PC-9 (cell line): ENCODE results near the gene EXOC7. TPM values are rescaled to one million over a fixed set of nuclear protein-coding genes. Genes with fewer than 3 reads are reported as not detected.

Experiments
- BruUV-seq: library from RNA; stranded (reverse); fragments of 400-500 nt; replicated peaks from 2 replicates; lab custom pipeline; 2021; lab: Mats Ljungman, UMichigan
- CTCF ChIA-PET: fragments of 300-600 bp; sonication (Branson Sonifier 250); formaldehyde crosslinking; loops from one replicate; lab custom pipeline; 2022; ENCODE audit warnings: antibody characterized with exemption; lab: Charles Lee
- POLR2A ChIA-PET: fragments of 300-600 bp; sonication (Branson Sonifier 250); formaldehyde crosslinking; loops from one replicate; lab custom pipeline; 2022; ENCODE audit warnings: antibody characterized with exemption; ENCODE audit not compliant: unreplicated experiment; lab: Charles Lee
- DNase-seq, 2 experiments: peaks; one replicate each; pipeline versions ENCODE4 v3.0.0 to v3.0.0-alpha.2; 2015 to 2022; ENCODE audit warnings: mixed read lengths in 1 of 2
- H2AFZ ChIP-seq: fragments of 200-600 bp; sonication (generic); 2 replicates; pipeline ENCODE4 v1.8.1; 2017; ENCODE audit warnings: antibody characterized with exemption
- H3F3A ChIP-seq: fragments of 200-600 bp; sonication (generic); 2 replicates; pipeline ENCODE4 v1.8.1; 2017; ENCODE audit warnings: antibody characterized with exemption, mild to moderate bottlenecking, low read depth; ENCODE audit not compliant: insufficient read depth
- H3K27ac ChIP-seq: fragments of 200-600 bp; sonication (generic); 2 replicates; pipeline ENCODE4 v1.6.1; 2016; ENCODE audit warnings: mixed run types
- H3K27me3 ChIP-seq: fragments of 200-600 bp; sonication (generic); 2 replicates; pipeline ENCODE4 v1.6.1; 2016; ENCODE audit warnings: low read depth, mixed run types; ENCODE audit not compliant: insufficient read depth
- H3K36me3 ChIP-seq: fragments of 200-600 bp; sonication (generic); 2 replicates; pipeline ENCODE4 v1.6.1; 2016; ENCODE audit warnings: low read depth, mixed run types
- H3K4me1 ChIP-seq: fragments of 200-600 bp; sonication (generic); replicated peaks from 2 replicates; pipeline ENCODE4 v1.6.1; 2016; ENCODE audit warnings: mixed run types; ENCODE audit not compliant: insufficient read depth
- H3K4me2 ChIP-seq: fragments of 200-600 bp; sonication (generic); 2 replicates; pipeline ENCODE4 v1.6.1; 2017; ENCODE audit warnings: mixed run types
- H3K4me3 ChIP-seq: fragments of 200-600 bp; sonication (generic); 2 replicates; pipeline ENCODE4 v1.6.1; 2016; ENCODE audit warnings: mixed run types
- H3K79me2 ChIP-seq: fragments of 200-600 bp; sonication (generic); 2 replicates; pipeline ENCODE4 v1.6.1; 2017; ENCODE audit warnings: low read depth, mixed run types
- H3K9me2 ChIP-seq: fragments of 200-600 bp; sonication (generic); 2 replicates; pipeline ENCODE4 v1.8.1; 2017; ENCODE audit warnings: mild to moderate bottlenecking; ENCODE audit not compliant: insufficient read depth
- H3K9me3 ChIP-seq: fragments of 200-600 bp; sonication (generic); 2 replicates; pipeline ENCODE4 v1.8.1; 2016; ENCODE audit warnings: low read depth; ENCODE audit not compliant: insufficient read depth
- H4K20me1 ChIP-seq: fragments of 200-600 bp; sonication (generic); 2 replicates; pipeline ENCODE4 v1.8.1; 2017; ENCODE audit not compliant: insufficient read depth
- EZH2 ChIP-seq: fragments of 200-600 bp; sonication (generic); IDR thresholded peaks from 2 replicates; pipeline ENCODE4 v1.8.0; 2017; ENCODE audit warnings: antibody characterized with exemption, low read depth
- intact Hi-C: fragments of 100-400 bp; cut with micrococcal nuclease; formaldehyde crosslinking; loops from one replicate; pipeline ENCODE4 v1.10.0; 2022; ENCODE audit not compliant: unreplicated experiment
- total RNA-seq: library from RNA; stranded (reverse); gene quantifications from 2 replicates; pipeline ENCODE4 v1.2.3, GENCODE V29; 2021
- TF ChIP-seq, protein P1 (sequence below): fragments of 200-600 bp; sonication (generic); conservative IDR thresholded peaks from 2 replicates; pipeline ENCODE4 v1.6.1; 2017; ENCODE audit warnings: mixed run types, antibody characterized with exemption, mild to moderate bottlenecking, moderate library complexity

The EXOC7 gene
- total RNA-seq, 1 experiment from 2014 or later, result 131 TPM

DNA sequence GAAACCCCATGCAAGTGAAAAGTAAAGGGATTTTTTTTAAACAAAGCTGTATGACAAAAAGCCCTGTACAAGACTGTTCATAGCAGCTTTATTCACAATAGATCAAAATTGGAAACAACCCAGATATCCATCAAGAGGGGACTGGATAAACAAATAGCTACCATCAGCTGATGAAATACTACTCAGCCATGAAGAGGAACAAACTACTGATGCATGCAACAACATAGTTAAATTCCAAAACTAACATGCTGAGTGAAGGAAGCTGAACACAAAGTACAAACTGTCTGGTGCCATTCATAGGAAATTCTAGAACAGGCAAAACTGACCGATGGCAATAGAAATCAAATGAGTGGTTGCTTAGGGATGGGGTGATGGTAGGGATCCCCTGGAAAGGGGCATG lies 22.3 kb upstream of the EXOC7 start:
- H3K27ac ChIP-seq, result no peak overlapping the region
- H3F3A ChIP-seq, result no peaks in the 10 kb centered on the region; the same call in 1 of the 2 replicates
- H3K4me2 ChIP-seq, result no peak overlapping the region
- H4K20me1 ChIP-seq, result no peaks in the 10 kb centered on the region
- no TSS peak for BruUV-seq
- H3K9me2 ChIP-seq, result no peaks in the 10 kb centered on the region
- no peak overlapping the region for H2AFZ ChIP-seq
- H3K36me3 ChIP-seq, result no peaks in the 10 kb centered on the region
- no peaks in the 10 kb centered on the region for H3K79me2 ChIP-seq
- no peaks in the 10 kb centered on the region for H3K9me3 ChIP-seq
- ChIA-PET POLR2A (interaction anchor here (0.6 to 0.7 kb wide), 2 partner anchors 19 to 36 kb away, joined by 5 to 8 read pairs; no protein-coding TSS in a partner anchor), CTCF (interaction anchor here (0.6 to 1.0 kb wide), 3 partner anchors 16 to 121 kb away, joined by 3 to 5 read pairs (median 4); no protein-coding TSS in a partner anchor)
- DNase-seq, result no peak
- H3K4me1 ChIP-seq, result no peaks in the 10 kb centered on the region
- H3K4me3 ChIP-seq, result no peak overlapping the region
- intact Hi-C loops, result no loop called here
- TF ChIP-seq, protein P1, sequence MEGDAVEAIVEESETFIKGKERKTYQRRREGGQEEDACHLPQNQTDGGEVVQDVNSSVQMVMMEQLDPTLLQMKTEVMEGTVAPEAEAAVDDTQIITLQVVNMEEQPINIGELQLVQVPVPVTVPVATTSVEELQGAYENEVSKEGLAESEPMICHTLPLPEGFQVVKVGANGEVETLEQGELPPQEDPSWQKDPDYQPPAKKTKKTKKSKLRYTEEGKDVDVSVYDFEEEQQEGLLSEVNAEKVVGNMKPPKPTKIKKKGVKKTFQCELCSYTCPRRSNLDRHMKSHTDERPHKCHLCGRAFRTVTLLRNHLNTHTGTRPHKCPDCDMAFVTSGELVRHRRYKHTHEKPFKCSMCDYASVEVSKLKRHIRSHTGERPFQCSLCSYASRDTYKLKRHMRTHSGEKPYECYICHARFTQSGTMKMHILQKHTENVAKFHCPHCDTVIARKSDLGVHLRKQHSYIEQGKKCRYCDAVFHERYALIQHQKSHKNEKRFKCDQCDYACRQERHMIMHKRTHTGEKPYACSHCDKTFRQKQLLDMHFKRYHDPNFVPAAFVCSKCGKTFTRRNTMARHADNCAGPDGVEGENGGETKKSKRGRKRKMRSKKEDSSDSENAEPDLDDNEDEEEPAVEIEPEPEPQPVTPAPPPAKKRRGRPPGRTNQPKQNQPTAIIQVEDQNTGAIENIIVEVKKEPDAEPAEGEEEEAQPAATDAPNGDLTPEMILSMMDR, result no peak
- TF ChIP-seq EZH2, result no peak
- no peaks in the 10 kb centered on the region for H3K27me3 ChIP-seq

DNA sequence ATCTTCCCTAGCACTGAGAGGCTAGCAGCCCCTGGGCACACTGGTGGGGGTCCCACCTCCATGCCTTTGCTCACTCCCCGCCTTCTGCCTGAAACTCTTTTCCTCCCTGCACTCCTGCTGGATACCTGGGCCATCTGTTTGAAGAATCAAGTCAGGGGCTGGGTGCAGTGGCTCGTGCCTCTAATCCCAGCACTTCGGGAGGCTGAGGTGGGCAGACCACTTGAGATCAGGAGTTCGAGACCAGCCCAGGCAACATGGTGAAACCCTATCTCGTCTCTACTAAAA lies 21.7 kb upstream of the EXOC7 start:
- H3K27ac ChIP-seq, result no peak overlapping the region
- ChIA-PET CTCF (no interaction called here), POLR2A (interaction anchor here (0.7 kb wide), 1 partner anchor 20 kb away, joined by 5 read pairs; no protein-coding TSS in a partner anchor)
- no peaks in the 10 kb centered on the region for H4K20me1 ChIP-seq
- H2AFZ ChIP-seq, result no peak overlapping the region
- H3K4me3 ChIP-seq, result no peak overlapping the region
- TF ChIP-seq, protein P1, result no peak
- TF ChIP-seq EZH2, result no peak
- H3K9me3 ChIP-seq, result no peaks in the 10 kb centered on the region
- H3K9me2 ChIP-seq, result no peaks in the 10 kb centered on the region
- H3K4me1 ChIP-seq, result no peaks in the 10 kb centered on the region
- no peaks in the 10 kb centered on the region for H3K36me3 ChIP-seq
- no peaks in the 10 kb centered on the region for H3K79me2 ChIP-seq
- no peak overlapping the region for H3K4me2 ChIP-seq
- H3F3A ChIP-seq, result no peaks in the 10 kb centered on the region; the same call in 1 of the 2 replicates
- DNase-seq, result no peak
- BruUV-seq, result no TSS peak
- intact Hi-C loops, result no loop called here
- no peaks in the 10 kb centered on the region for H3K27me3 ChIP-seq

DNA sequence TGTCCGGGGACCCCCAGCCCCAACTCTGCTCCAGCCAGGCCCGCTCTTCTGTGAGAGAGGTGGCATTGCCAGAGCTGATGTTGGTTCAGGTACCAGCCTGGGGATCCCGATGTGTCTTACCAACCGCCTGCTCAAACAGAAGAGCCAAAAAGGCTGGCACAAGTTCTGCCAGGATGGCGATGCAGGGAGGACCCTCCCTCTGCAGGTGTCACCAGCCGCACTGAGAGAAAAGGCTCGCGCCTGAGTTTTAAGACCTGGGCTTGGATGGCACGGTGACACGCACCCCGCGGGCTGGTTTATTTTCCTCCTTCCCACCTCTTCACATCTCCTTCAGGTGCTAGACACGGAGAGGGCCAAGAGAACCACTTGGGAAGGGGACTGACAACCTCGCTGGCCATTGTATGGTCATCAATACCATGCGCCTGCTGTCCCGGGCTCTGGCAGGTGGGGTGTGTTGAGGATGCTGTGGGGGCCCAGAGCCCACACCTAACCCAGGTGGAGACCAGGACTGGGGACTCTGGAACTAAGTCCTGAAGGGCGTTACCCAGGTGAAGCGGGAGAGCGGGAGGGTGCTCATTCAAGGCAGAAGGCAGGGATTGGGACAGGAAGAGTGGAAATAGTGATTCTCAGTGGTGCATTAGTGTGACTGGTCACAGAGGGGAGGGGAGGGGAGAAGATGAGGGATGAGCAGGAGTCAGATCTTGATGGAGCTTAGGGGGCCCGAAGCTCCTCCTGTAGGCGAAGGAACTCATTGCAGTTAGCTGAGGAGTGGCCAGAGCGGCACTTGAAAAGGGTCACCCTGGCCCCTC lies 21.2 kb upstream of the EXOC7 start:
- ChIA-PET POLR2A (interaction anchor here (1.2 kb wide), 1 partner anchor 22 kb away, joined by 7 read pairs; no protein-coding TSS in a partner anchor), CTCF (interaction anchor here (1.2 kb wide), 1 partner anchor 8 kb away, joined by 8 read pairs; no protein-coding TSS in a partner anchor)
- no peak for DNase-seq
- TF ChIP-seq, protein P1, result no peak
- TF ChIP-seq EZH2, result no peak
- H3K9me3 ChIP-seq, result no peaks in the 10 kb centered on the region
- no peaks in the 10 kb centered on the region for H3K9me2 ChIP-seq
- H3F3A ChIP-seq, result no peaks in the 10 kb centered on the region; the same call in 1 of the 2 replicates
- H2AFZ ChIP-seq, result no peak overlapping the region
- H3K4me1 ChIP-seq, result no peaks in the 10 kb centered on the region
- no peak overlapping the region for H3K4me3 ChIP-seq
- no peaks in the 10 kb centered on the region for H3K36me3 ChIP-seq
- no peaks in the 10 kb centered on the region for H3K79me2 ChIP-seq
- H3K27ac ChIP-seq, result no peak overlapping the region
- H3K4me2 ChIP-seq, result no peak overlapping the region
- no peaks in the 10 kb centered on the region for H3K27me3 ChIP-seq
- BruUV-seq, result no TSS peak
- intact Hi-C loops, result loop anchor here (5.0 kb wide), 1 partner anchor 217 kb away; no protein-coding TSS in a partner anchor
- no peaks in the 10 kb centered on the region for H4K20me1 ChIP-seq
